GM06990 (cell line): ENCODE data around the gene KCNE4.

Experiments
- DNase-seq: peaks from one replicate; pipeline ENCODE4 v3.0.0-alpha.2; 2011; ENCODE audit not compliant: insufficient read length; ENCODE audit errors: extremely low read depth
- H3K27me3 ChIP-seq: replicated peaks from 2 replicates; pipeline ENCODE4 v1.6.0; 2011; ENCODE audit warnings: low read length; ENCODE audit not compliant: control insufficient read depth, insufficient read depth
- H3K36me3 ChIP-seq: 2 replicates; pipeline ENCODE4 v1.5.1; 2011; ENCODE audit warnings: low read length; ENCODE audit not compliant: control insufficient read depth, insufficient read depth
- H3K4me3 ChIP-seq: replicated peaks from 2 replicates; pipeline ENCODE4 v1.5.1; 2011; ENCODE audit warnings: low read depth, mild to moderate bottlenecking, control low read depth, low read length
- TF ChIP-seq, protein P1 (sequence below): IDR thresholded peaks from 2 replicates; pipeline ENCODE4 v1.5.1; 2011; ENCODE audit warnings: low read length, control low read depth, mild to moderate bottlenecking, inconsistent platforms; ENCODE audit not compliant: insufficient read depth, poor library complexity, severe bottlenecking

Gene KCNE4

DNA sequence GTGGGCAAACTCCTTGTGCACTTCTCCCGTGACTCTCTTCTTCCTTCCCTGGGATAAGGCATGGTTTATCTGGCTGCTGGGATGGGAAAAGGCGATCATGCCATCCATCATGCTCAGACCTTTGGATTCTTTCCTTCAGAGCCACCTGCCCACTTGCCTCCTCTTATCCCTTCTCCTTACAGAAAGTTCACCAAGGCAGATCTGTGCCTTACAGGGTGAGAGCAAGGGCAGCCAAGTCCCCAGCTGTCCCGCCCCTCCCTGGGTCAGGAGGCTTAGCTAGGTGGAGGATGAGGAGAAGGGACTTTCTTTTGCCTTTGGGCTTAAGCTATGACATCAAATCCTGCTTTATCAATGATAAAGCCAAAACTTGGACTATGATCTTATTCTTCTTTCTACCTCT, 47.6 kb downstream of the KCNE4 start:
- no peak for DNase-seq
- Histone ChIP-seq H3K36me3 (no peaks in the 10 kb centered on the region), H3K4me3 (no peak overlapping the region), H3K27me3 (no peaks in the 10 kb centered on the region)
- TF ChIP-seq, protein P1, sequence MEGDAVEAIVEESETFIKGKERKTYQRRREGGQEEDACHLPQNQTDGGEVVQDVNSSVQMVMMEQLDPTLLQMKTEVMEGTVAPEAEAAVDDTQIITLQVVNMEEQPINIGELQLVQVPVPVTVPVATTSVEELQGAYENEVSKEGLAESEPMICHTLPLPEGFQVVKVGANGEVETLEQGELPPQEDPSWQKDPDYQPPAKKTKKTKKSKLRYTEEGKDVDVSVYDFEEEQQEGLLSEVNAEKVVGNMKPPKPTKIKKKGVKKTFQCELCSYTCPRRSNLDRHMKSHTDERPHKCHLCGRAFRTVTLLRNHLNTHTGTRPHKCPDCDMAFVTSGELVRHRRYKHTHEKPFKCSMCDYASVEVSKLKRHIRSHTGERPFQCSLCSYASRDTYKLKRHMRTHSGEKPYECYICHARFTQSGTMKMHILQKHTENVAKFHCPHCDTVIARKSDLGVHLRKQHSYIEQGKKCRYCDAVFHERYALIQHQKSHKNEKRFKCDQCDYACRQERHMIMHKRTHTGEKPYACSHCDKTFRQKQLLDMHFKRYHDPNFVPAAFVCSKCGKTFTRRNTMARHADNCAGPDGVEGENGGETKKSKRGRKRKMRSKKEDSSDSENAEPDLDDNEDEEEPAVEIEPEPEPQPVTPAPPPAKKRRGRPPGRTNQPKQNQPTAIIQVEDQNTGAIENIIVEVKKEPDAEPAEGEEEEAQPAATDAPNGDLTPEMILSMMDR: no peak

DNA sequence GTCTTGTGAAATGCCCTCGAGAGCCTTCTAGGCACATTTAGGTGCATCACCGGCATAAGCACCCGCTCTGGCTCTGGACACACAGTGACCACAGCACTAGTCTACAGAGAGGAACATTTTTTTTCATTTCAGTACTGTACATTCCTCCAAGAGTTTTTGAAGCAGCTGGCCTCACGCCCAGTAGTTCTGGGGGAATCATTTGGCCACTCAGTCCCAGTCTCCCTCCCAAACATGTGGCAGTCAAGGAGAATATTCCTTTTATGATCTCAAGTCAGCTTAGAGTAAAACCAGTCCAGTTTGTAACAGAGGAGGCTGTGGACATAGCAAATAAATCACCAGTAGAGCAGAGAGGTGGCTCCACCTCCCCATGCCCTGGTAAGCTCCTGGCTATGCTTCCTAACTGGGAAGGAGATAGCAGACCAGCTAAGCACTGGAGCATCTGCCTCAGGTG, 48.1 kb downstream of the KCNE4 start:
- no peak for DNase-seq
- TF ChIP-seq, protein P1: no peak
- Histone ChIP-seq H3K4me3 (no peak overlapping the region), H3K27me3 (no peaks in the 10 kb centered on the region), H3K36me3 (no peaks in the 10 kb centered on the region)

DNA sequence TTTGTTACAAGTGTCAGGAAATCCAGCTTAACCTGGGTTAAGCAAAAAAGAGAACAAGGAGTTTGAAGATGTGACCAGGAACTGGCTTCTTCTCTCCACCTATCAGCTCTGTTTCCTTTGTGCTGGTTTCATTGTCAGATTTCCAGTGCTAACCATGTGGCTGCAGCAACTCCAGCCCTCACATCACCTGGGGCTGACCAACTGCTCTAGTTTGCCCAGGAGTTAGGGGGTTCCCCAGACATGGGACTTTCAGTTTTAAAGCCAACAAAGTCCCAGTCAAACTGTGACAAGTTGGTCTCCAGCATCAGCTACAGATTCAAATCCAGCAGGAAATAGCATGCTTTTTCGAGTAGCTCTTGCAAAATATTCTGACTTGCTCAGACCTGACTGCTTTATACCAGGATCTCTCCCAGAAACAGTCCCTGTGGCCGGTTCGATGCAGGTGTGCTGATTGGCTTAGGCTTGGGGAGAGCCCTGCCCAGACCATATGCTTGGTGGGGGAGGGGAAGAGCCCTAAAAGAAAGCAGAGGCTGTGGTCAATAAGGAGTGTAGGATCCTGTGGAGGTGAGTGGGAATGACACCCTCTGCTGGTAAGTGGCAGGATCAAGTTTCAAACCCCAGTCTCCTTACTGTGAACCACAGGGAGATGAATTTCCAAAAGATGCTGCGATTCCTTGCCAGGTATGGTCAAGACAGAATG, 49.5 kb downstream of the KCNE4 start:
- DNase-seq: peak; percentile 19
- H3K4me3 ChIP-seq: no peak overlapping the region
- TF ChIP-seq, protein P1: peak; percentile 32

DNA sequence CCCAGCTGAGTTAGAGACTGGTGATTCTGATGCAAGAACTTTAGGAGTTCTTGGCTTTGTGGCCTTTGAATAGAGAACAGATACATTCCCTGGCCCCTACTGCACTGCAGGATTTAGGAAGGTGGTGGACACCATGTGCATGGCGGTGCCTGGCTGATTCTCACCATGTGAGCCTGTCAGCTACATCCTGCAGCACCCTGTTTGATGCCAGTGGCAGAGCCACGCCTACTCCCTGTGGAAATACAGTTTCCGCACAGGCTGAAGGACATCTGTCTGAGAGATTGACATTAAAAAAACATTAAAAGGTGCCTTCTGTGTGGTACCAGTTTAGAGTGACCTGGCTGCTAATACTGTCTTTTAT, 50.0 kb downstream of the KCNE4 start:
- TF ChIP-seq, protein P1: no peak
- no peak overlapping the region for H3K4me3 ChIP-seq
- no peaks in the 10 kb centered on the region for H3K27me3 ChIP-seq
- no peak for DNase-seq
- H3K36me3 ChIP-seq: no peaks in the 10 kb centered on the region

More for the DNA sequence above, 49.5 kb downstream of the KCNE4 start:
- H3K27me3 ChIP-seq: no peaks in the 10 kb centered on the region
- H3K36me3 ChIP-seq: no peaks in the 10 kb centered on the region

DNA sequence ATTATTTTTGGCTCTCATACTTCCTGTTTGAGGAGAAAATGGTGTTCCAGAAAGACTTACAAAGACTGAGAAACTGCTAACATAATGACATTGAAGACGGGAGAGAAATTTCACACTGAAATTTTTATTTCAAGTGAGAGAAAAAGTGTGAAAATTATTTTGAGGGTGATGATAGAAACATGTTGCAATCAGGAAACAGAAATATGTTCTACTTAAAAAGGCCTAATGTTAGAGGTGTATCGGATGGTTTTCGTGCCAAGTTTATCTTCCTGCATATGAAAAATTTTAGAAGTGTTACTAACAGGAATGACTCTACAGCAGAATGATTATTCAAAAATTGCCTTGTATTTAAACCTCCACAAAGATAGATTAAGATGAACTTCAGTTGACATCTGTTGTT, 50.5 kb downstream of the KCNE4 start:
- TF ChIP-seq, protein P1: no peak
- H3K4me3 ChIP-seq: no peak overlapping the region

More for the DNA sequence above, 50.5 kb downstream of the KCNE4 start:
- DNase-seq: no peak
- H3K27me3 ChIP-seq: no peaks in the 10 kb centered on the region
- no peaks in the 10 kb centered on the region for H3K36me3 ChIP-seq
